A673 (cell line): ENCODE data around the gene ORM1.

ENCODE experiments used
- EZH2 ChIP-seq: fragments of 200-600 bp; sonication (generic); IDR thresholded peaks from 2 replicates; pipeline ENCODE4 v1.6.1; 2017; ENCODE audit warnings: borderline replicate concordance, low read depth, mild to moderate bottlenecking, mixed read lengths, antibody characterized with exemption, low read length; ENCODE audit not compliant: poor library complexity, severe bottlenecking
- TF ChIP-seq, protein P1 (sequence below): fragments of 300-800, 200-600 bp; sonication (generic); conservative IDR thresholded peaks from 2 replicates; pipeline ENCODE4 v1.5.1; 2017; ENCODE audit warnings: low read depth, mild to moderate bottlenecking, antibody characterized with exemption, low read length, moderate library complexity, mixed read lengths

DNA sequence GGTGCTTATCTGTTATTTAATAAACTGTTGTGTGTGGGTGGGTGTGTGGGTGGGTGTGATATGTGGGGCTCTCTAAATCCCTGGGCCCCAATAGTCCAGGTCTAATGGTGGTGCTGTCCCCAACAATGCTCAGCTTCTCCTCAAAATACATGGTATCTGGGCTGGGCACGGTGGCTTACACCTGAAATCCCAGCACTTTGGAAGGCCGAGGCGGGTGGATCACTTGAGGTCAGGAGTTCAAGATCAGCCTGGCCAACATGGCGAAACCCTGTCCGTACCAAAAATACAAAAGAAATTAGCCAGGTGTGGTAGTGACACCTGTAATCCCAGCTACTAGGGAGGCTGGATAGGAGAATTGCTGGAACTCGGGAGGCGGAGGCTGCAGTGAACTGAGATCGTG lies 4.5 kb upstream of the ORM1 start:
- TF ChIP-seq, protein P1, sequence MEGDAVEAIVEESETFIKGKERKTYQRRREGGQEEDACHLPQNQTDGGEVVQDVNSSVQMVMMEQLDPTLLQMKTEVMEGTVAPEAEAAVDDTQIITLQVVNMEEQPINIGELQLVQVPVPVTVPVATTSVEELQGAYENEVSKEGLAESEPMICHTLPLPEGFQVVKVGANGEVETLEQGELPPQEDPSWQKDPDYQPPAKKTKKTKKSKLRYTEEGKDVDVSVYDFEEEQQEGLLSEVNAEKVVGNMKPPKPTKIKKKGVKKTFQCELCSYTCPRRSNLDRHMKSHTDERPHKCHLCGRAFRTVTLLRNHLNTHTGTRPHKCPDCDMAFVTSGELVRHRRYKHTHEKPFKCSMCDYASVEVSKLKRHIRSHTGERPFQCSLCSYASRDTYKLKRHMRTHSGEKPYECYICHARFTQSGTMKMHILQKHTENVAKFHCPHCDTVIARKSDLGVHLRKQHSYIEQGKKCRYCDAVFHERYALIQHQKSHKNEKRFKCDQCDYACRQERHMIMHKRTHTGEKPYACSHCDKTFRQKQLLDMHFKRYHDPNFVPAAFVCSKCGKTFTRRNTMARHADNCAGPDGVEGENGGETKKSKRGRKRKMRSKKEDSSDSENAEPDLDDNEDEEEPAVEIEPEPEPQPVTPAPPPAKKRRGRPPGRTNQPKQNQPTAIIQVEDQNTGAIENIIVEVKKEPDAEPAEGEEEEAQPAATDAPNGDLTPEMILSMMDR = no peak
- no peak for TF ChIP-seq EZH2
